Dendritic cell treated with granulocyte-macrophage colony-stimulating factor and Interleukin-4, amounts not matched to agents 40 ng/mL and 50 ng/mL, for 4 days (primary cell): ENCODE measurements around the gene PHRF1.

Experiments
- H3K27ac Mint-ChIP-seq: one replicate; pipeline ENCODE4 v1.8.0; 2022; ENCODE audit warnings: mild to moderate bottlenecking, mixed read lengths
- H3K27me3 Mint-ChIP-seq: one replicate; pipeline ENCODE4 v1.8.0; 2022; ENCODE audit warnings: mild to moderate bottlenecking, mixed read lengths
- H3K36me3 Mint-ChIP-seq: one replicate; pipeline ENCODE4 v1.8.0; 2022; ENCODE audit warnings: low read depth, mixed read lengths
- H3K4me1 Mint-ChIP-seq: one replicate; pipeline ENCODE4 v1.8.0; 2022; ENCODE audit warnings: low read depth, mixed read lengths
- H3K4me3 Mint-ChIP-seq: one replicate; pipeline ENCODE4 v1.8.0; 2022; ENCODE audit warnings: mild to moderate bottlenecking, moderate library complexity, mixed read lengths
- H3K9me3 Mint-ChIP-seq: one replicate; pipeline ENCODE4 v1.8.0; 2022; ENCODE audit warnings: mixed read lengths
- intact Hi-C: fragments of 100-400 bp; cut with micrococcal nuclease; formaldehyde crosslinking; loops from one replicate; pipeline ENCODE4 v1.15.0; 2022

Gene PHRF1

DNA sequence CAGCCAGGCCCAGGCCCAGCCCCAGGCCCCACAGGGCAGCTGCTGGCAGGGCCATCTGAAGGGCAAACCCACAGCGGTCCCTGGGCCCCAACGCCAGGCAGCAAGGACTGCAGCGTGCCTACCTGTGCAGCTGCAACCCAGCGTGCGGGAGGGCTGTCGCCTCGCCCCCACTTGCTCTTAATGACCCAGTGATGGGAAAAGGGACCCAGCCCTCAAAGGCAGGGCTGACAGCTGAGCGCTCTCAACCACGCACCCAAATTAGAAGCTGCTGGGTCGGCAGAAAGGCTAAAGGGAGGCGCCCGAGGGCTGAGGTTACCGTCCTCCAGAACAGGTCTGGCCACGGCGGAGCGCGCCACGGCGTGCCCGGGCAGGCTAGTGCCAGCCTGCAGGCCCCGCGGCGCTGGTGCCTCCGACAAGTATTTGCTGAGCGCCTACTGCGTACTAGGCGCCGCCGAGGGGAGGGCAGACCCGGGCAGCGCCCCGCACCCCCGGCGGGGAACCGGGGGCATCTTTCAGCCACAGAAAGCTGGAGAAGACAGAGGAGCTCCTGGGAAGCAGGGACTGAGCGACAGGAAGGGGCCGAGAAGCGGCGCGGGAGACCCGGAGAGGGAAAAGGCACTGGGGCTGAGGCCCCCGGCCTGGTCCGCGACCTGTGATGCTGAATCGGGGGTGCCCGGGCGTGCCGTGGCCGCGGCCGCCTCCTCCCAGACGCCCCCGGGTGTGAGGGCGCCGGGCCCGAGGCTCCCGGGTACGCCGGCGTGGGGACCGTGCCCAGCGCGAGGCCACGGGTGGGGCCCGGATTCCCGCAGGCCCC is 41.7 kb upstream of the PHRF1 start:
- Mint-ChIP-seq H3K27me3 (peaks cover 26% of the 10 kb centered on the region), H3K4me3 (peak overlapping the region; percentile 76), H3K9me3 (no peaks in the 10 kb centered on the region), H3K36me3 (peaks cover 39% of the 10 kb centered on the region), H3K4me1 (peaks cover 28% of the 10 kb centered on the region), H3K27ac (peak overlapping the region; percentile 65)
- intact Hi-C loops = no loop called here

DNA sequence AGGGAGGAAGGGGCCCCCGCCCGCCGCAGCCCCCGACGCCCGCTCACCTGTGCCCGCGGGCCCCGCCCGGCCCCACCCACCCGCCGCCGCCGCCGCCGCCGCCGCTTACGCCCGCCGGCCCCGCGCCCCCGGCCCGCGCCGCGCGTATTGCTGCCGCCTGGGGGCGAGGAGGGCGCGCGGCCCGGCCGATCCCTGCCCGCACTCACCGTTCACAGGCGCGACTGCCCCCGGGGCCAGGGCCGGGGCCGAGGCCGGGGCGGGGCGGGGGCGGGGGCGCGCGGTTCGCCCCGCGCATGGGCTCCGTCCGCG is 41.1 kb upstream of the PHRF1 start:
- no peak overlapping the region for H3K4me3 Mint-ChIP-seq
- peaks cover 35% of the 10 kb centered on the region for H3K36me3 Mint-ChIP-seq
- peaks cover 31% of the 10 kb centered on the region for H3K27me3 Mint-ChIP-seq
- H3K4me1 Mint-ChIP-seq = peaks cover 28% of the 10 kb centered on the region
- no peaks in the 10 kb centered on the region for H3K9me3 Mint-ChIP-seq
- H3K27ac Mint-ChIP-seq = no peak overlapping the region
- intact Hi-C loops = no loop called here

DNA sequence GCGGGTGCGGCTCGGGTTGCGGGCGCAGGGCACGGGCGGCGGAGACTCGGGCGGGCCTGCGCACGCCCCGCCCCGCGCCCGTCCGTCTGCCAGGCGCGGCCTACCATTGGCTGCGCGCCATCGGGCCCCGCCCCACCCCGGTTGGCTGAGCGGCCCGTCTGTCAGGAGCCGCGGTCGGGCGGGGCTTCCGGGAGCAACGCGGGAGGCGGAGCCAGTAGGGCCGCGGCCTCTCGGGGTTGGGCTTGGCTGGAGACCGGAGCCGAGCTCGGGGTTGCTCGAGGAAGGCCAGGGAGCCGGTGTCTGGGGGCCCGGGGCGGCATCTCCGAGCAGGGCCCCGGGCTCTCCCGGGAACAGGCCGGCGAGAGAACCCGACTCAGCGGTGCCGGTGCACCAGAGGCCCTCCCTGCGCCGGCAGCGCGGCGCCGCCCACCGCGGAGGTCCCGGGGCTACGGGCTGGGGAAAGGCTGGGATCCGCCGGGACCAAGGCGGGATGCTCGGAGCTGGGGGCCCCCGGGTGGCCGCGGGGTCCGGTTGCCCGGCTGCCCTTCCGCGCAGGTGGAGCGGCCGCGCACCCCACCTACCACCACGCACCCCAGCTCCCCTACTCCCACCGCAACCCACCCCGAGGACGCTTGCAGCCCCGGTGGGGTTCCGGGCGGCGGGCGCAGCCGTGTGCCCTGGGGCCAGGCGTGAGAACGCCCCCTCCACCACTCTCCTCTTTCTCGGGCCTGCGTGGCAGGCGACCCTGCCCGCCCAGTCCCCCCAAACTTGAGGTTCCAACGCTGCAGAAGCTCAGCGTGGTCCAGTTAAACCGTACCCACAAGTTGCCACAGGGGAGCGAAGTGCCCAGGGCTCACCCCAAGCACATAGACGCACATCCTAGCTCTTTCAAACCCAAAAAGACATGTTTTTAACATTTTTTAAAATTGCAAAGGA is 40.5 kb upstream of the PHRF1 start, which contains the start of gene HRAS:
Gene HRAS (minus strand): TSS at position 58 of the 936 bp plus-strand sequence.
- Mint-ChIP-seq H3K4me1 (peaks cover 28% of the 10 kb centered on the region), H3K27me3 (peaks cover 35% of the 10 kb centered on the region), H3K4me3 (peak within 1 kb of the TSS; percentile 83), H3K27ac (peak within 1 kb of the TSS; percentile 89), H3K9me3 (no peaks in the 10 kb centered on the region), H3K36me3 (peaks cover 32% of the 10 kb centered on the region)
- intact Hi-C loops = loop anchor here (2.0 kb wide), 1 partner anchor 31 kb away; no protein-coding TSS in a partner anchor

DNA sequence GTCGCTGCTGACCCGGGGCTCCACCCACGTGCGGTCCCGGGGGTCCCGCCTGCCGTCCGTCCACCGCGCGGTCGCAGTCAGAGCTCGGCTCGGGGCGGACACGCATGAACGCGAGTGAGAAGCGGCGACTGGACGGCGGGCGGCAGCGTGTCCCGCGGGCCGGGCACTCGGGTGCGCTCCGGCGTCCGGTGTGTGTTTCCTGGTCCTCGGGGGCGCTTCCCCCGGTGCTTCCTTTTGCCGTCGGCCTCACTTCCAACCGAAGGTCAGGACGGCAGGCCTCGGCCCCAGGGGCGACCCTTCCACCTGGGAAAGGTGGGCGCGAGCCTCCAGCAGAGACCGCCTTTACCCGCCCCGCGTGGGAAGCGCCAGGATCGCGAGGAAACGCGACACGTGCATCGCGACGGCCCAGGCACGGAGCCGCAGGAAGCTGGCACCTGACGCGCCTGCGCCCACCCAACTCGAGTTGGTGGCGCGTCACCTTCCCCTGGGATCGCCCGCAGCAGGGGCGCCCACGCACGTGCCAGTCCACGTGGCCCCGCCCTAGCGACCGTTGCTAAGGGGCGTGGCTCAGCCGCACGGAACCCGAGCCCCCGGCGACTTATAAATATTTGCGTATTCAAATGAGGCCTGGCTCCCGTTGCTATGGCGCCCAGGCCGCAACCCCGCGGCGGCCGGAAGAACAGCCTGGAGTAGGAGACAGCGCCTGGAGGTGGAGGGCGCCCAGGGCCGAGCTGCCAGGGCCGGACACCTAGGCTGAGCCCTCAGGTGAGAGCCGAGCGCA is 39.2 kb upstream of the PHRF1 start, which contains the start of gene LRRC56:
Gene LRRC56 (plus strand): TSS at position 687 of the 781 bp plus-strand sequence. CDS start 3,158 bp downstream, outside the sequence.
- Mint-ChIP-seq H3K27me3 (peaks cover 37% of the 10 kb centered on the region), H3K36me3 (peaks cover 24% of the 10 kb centered on the region)
- intact Hi-C loops = loop anchor here (2.0 kb wide), 1 partner anchor 32 kb away; no protein-coding TSS in a partner anchor

DNA sequence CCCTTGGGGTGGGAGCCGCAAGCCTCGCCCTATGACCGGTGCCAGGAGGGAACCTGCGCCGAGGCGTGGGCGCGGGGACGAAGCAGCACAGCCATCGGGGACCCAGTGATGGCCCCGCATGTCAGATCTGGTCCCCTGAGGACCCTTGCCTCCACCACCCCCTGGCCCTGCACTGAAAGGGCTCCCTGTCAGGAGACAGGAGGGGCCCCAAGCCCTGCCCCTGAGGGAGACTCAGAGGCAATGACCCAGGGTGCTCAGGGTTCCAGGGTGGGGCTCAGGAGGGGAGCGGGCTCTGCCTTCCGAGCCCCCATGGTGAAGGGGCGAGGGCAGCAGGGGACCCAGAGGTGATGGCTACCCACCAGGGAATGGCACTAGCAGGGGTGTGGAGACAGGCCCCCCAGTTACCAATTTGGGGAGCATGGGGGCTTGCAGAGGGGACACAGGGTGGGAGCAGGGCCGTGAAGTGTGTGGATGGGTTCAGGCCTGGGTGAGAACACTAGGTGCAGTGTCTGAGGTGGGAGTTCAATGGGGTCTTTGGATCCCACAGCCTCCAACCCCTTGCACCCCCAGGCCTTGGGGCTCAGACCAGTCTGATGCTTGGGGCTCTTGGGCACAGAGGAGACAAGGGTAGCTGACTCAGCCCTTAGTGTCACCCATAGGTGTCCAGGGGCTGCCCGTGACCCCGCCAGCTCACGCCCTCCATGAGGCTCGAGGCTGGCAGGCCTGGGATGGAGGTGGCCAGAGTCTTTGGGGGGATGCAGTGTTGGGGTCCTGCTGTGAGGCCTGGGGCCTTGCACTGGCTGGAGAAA is 38.4 kb upstream of the PHRF1 start:
- Mint-ChIP-seq H3K27me3 (peaks cover 37% of the 10 kb centered on the region), H3K4me3 (peak overlapping the region; percentile 83), H3K36me3 (peaks cover 16% of the 10 kb centered on the region), H3K4me1 (peaks cover 28% of the 10 kb centered on the region), H3K9me3 (no peaks in the 10 kb centered on the region), H3K27ac (peak overlapping the region; percentile 89)
- intact Hi-C loops = loop anchor here (2.0 kb wide), 1 partner anchor 33 kb away; no protein-coding TSS in a partner anchor

More for the DNA sequence above, 39.2 kb upstream of the PHRF1 start, which contains the start of gene LRRC56:
- peak within 1 kb of the TSS; percentile 83 for H3K4me3 Mint-ChIP-seq
- H3K9me3 Mint-ChIP-seq = no peaks in the 10 kb centered on the region
- peaks cover 28% of the 10 kb centered on the region for H3K4me1 Mint-ChIP-seq
- H3K27ac Mint-ChIP-seq = peak within 1 kb of the TSS; percentile 89

DNA sequence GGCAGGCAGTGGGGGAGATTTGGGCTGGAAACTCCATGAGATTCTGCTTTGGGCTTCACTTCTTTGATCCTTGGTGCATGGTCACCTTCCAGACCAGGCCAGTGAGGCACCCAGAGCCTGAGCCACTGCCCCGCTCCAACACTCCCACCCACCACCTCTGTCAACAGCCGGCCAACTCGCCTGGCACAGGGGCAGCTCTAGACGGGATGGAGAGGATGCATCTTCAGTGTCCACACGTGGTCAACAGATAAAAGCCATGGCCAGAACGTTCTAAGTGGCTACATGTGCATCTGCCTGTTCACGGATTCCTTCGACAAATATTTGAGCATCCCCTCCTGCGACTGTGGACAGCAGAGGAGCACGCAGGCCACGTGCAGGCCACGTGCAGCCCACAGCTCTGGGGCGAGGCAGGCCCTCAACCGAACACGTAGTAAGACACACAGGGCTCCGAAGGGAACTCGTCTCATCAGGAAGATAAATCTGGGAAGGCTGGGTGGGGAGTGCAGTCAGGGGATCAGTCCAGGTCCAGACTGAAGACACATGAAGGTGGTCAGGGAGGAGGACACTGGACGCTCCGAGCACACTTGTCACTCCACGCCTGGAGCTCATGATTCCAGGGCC is 37.7 kb upstream of the PHRF1 start:
- no peak overlapping the region for H3K4me3 Mint-ChIP-seq
- peaks cover 28% of the 10 kb centered on the region for H3K4me1 Mint-ChIP-seq
- peaks cover 37% of the 10 kb centered on the region for H3K27me3 Mint-ChIP-seq
- H3K36me3 Mint-ChIP-seq = peaks cover 9% of the 10 kb centered on the region
- H3K9me3 Mint-ChIP-seq = no peaks in the 10 kb centered on the region
- no peak overlapping the region for H3K27ac Mint-ChIP-seq
- intact Hi-C loops = no loop called here

DNA sequence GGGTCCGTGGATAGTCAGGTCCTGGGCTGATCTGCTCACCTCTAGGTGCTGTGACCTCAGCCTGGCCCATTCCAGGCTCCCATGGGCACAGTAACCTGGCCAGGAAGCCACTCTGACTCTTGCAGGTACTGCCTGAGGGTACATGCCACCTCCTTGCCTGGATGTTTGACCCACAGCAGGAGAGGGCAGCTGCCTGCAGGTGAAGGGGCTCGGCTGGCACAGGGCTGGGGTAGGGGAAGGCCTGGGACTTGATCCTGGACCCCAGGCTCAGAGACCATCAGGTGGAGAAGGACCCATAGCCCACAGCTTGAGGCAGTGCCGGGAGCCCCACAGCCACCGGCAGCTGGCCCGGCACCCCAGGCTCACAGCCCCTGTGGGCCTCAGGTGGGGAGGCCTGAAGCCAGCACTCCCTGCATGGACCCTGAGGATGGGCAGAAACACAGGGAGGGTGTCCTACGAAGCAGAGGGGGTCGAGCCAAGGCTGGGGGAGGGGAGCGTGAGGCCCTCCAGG is 36.2 kb upstream of the PHRF1 start:
- Mint-ChIP-seq H3K36me3 (no peaks in the 10 kb centered on the region), H3K27me3 (peaks cover 39% of the 10 kb centered on the region), H3K4me1 (peaks cover 18% of the 10 kb centered on the region), H3K4me3 (no peak overlapping the region), H3K27ac (no peak overlapping the region), H3K9me3 (no peaks in the 10 kb centered on the region)
- intact Hi-C loops = no loop called here

DNA sequence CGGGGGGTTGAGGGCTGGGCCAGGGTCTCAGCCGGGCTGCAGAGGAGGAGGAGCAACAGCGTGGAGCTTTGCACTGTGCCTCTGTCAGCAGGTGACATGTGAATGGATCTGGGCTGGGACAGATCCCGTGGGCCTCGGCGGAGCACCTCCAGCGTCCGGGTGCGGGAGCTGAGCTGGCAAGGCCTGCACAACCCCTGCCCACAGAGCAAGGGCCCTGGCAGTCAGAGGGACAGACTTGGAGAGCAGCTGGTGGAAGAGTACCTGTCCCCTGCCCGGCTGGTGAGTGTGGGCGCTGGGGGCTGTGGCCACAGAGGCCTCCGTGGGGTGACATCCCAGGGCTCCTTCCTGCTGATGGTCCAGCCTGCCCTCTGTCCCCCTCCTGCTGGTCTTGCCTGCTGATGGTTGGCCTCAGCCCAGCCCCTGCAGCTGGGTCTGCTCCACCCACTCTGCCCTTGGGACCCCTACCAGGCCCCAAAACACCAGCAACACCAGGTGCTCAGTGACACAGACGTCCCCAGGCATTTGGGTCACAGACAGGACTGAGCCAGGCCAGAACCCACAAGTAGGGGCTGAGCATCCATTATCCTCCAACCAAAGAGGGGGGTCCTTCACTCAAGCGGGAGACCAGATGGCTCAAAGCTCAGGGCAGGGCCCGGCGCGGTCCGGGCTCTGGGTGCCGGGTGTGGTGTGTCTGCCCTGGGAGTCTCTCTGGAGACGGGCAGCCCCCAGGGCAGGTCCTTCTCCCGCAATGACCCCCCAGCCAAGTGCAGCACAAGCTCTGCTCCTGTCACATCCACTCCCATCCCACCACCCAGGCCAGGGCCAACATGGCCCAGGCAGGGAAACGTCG is 35.5 kb upstream of the PHRF1 start:
- no peak overlapping the region for H3K27ac Mint-ChIP-seq
- no peaks in the 10 kb centered on the region for H3K9me3 Mint-ChIP-seq
- intact Hi-C loops = no loop called here
- H3K4me1 Mint-ChIP-seq = peaks cover 18% of the 10 kb centered on the region
- H3K36me3 Mint-ChIP-seq = no peaks in the 10 kb centered on the region
- H3K27me3 Mint-ChIP-seq = peaks cover 40% of the 10 kb centered on the region
- H3K4me3 Mint-ChIP-seq = no peak overlapping the region

DNA sequence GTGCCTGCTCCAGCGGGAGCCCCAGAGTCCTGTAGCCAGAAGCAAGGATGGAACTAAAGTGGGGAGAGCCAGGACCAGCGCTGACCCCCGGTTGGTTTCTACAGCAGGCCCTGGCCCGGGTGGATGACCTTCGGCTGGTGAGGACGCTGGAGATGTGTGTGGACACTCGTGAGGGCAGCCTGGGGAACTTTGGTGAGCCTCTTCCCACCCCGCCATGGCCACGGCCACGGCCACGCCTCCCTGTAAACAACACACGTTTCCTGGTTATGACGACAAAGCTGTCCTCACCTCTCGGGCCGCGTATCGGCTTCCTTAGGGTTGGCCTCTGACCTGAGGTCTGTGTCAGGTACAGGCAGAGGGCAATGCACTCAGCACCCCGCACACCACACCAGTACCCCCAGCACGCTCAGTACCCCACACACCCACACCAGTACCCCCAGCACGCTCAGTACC is 34.8 kb upstream of the PHRF1 start:
- Mint-ChIP-seq H3K4me1 (peaks cover 12% of the 10 kb centered on the region), H3K4me3 (no peak overlapping the region), H3K9me3 (no peaks in the 10 kb centered on the region), H3K27ac (no peak overlapping the region), H3K27me3 (peaks cover 42% of the 10 kb centered on the region), H3K36me3 (no peaks in the 10 kb centered on the region)
- intact Hi-C loops = no loop called here

DNA sequence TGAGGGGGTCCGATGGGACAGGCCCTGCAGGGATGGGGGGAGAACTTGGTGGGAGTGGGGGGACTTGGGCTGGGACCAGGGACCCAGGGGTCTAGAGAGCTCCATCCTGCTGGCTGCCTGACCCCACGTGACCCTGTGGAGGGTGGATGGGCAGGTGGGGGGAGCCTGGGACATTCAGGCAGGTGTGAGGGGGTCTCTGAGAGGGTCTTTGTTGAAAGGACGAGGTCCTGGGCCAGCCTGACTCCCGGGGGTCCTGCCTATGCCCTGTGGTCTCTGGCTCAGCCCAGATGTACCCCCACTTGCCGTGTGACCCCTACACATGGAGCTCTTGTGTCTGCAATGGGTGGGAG is 31.5 kb upstream of the PHRF1 start:
- no peaks in the 10 kb centered on the region for H3K9me3 Mint-ChIP-seq
- no peak overlapping the region for H3K27ac Mint-ChIP-seq
- peaks cover 28% of the 10 kb centered on the region for H3K27me3 Mint-ChIP-seq
- intact Hi-C loops = no loop called here
- no peaks in the 10 kb centered on the region for H3K36me3 Mint-ChIP-seq
- H3K4me1 Mint-ChIP-seq = no peaks in the 10 kb centered on the region
- no peak overlapping the region for H3K4me3 Mint-ChIP-seq

DNA sequence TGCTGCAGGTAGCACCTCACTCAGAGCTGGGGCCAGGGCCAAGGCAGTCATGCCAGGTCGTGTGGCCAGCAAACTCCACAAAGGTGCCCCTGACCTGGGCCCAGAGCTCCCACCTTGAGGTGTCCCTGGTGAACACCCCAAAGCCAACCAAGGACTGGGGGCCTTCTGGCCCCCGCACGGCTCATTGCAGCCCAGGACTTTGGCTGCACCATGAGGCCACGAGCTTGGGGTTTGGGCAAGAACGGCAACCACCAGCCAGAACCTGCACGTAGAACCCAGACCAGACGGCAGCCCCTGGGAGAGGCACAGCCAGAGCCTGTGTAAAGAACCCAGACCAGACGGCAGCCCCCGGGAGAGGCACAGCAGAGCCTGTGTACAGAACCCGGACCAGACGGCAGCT is 31.1 kb upstream of the PHRF1 start:
- no peaks in the 10 kb centered on the region for H3K36me3 Mint-ChIP-seq
- H3K9me3 Mint-ChIP-seq = no peaks in the 10 kb centered on the region
- intact Hi-C loops = no loop called here
- H3K27ac Mint-ChIP-seq = no peak overlapping the region
- H3K4me3 Mint-ChIP-seq = no peak overlapping the region
- no peaks in the 10 kb centered on the region for H3K4me1 Mint-ChIP-seq
- peaks cover 25% of the 10 kb centered on the region for H3K27me3 Mint-ChIP-seq
